HG02973 (cell line): ENCODE data around the gene SYS1.

Experiments
- ATAC-seq: cut with Tn5 transposase; IDR thresholded peaks from one replicate; pipeline ENCODE4 v1.9.1; 2021; ENCODE audit warnings: moderate library complexity; ENCODE audit not compliant: unreplicated experiment

SYS1 gene

GRCh38 chr20:45412653-45413052 lies 49.7 kb downstream of the SYS1 start:
- ATAC-seq = no peak

- no peak for ATAC-seq
Observed at GRCh38 chr20:45413479-45413878, 50.5 kb downstream of the SYS1 start.

GRCh38 chr20:45415822-45416637 lies 53.1 kb downstream of the SYS1 start, which contains the start of gene PIGT:
TSS of gene PIGT (plus strand) at chr20:45416141. CDS start at chr20:45416157, 16 bp downstream.
- ATAC-seq = peak; percentile 56

GRCh38 chr20:45416917-45417316 lies 54.0 kb downstream of the SYS1 start:
- ATAC-seq = no peak
